Fibroblast of pulmonary artery (primary cell): Measurements from ENCODE around the gene UST.

ENCODE experiments used
- DNase-seq: peaks from one replicate; pipeline ENCODE4 v3.0.0-alpha.2; 2010; ENCODE audit warnings: low read depth
- H3K4me3 ChIP-seq: replicated peaks from 2 replicates; pipeline ENCODE4 v1.5.1; 2011; ENCODE audit warnings: low read depth, mild to moderate bottlenecking, control low read depth, low read length, moderate library complexity
- CTCF ChIP-seq: IDR thresholded peaks from 2 replicates; pipeline ENCODE4 v1.5.1; 2011; ENCODE audit warnings: mild to moderate bottlenecking, control low read depth, low read length, inconsistent platforms; ENCODE audit errors: missing control alignments

UST gene

DNA sequence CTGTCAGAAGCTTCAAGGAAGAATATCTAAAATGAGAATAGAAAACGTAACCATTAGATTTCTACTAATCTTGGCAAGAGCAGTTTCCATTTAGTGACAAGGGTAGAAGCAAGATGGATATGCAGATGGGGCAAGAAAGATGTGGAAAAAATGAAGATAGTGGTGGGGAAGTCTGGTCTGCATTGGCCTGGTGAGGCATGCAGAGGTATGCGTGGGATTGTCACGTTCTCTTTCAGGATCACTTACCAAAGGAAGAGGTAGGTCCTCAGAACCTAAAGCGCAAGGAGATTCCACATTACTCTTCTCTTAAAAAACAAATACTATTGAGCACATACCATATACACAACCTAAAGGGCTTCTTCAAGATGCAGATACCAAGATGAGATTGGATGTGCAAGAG is 238.7 kb downstream of the UST start:
- TF ChIP-seq CTCF: no peak
- DNase-seq: no peak
- H3K4me3 ChIP-seq: no peak overlapping the region

DNA sequence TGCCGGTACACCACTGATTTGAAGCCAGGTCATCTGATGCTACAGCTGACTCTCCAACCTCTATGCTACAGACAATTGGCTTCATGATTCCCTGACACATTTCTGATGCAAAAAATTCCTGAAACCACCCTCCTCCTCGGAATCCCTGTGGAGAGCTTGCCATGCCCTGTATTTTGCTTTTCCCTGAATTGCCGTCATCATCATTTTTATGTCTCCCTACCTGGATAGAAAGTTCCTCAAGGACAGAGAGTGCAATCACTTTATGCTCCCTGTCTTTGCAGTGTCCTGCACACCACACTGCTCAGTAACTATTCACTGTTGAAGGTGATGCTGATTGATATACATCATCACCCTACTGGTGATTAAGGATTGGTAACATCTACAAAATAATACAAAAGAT is 239.8 kb downstream of the UST start:
- no peak overlapping the region for H3K4me3 ChIP-seq
- no peak for TF ChIP-seq CTCF
- DNase-seq: no peak

GRCh38 chr6:148987982-148988381 is 241.2 kb downstream of the UST start:
- no peak for DNase-seq
- TF ChIP-seq CTCF: no peak
- H3K4me3 ChIP-seq: no peak overlapping the region

GRCh38 chr6:148989585-148989984 is 242.8 kb downstream of the UST start:
- TF ChIP-seq CTCF: no peak
- no peak for DNase-seq
- no peak overlapping the region for H3K4me3 ChIP-seq

DNA sequence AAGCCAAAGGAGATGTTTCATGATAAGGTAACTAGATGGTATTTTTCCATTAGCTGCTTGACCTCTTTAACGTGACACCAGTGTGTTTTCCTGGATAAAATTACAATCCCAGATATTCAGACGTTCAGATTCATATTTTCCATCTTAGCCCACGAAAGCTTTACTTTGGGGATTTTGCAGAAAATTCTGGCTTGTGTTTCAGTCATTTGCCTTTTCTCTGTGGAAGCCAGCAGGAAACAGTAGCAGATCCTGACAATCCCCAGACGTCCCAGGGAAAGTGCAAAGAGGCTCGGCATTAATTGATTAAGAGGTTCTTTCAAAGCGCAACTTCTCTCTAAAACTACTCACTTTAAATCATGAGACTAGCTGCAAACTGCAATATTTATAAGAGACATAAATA is 243.6 kb downstream of the UST start:
- no peak for DNase-seq
- no peak for TF ChIP-seq CTCF
- H3K4me3 ChIP-seq: no peak overlapping the region

- TF ChIP-seq CTCF: no peak
- no peak for DNase-seq
- H3K4me3 ChIP-seq: no peak overlapping the region
Measured at GRCh38 chr6:148996815-148997214, 250.0 kb downstream of the UST start.

- no peak for TF ChIP-seq CTCF
- H3K4me3 ChIP-seq: no peak overlapping the region
- peak; percentile 22 for DNase-seq
Measured at GRCh38 chr6:148997865-148998264, 251.0 kb downstream of the UST start.
